ENCODE measurements around the gene EP400. TPM values are rescaled to one million over a fixed set of nuclear protein-coding genes. Genes with fewer than 3 reads are reported as not detected.

EP400 gene
- total and polyA plus RNA-seq, 2 of the 13 experiments (the other 11 are each of a cell fraction or from before 2014, with no cell fraction given), result 4.9 to 5.0 TPM

- Histone ChIP-seq H3K4me1 (ENCODE audit: insufficient read depth, low read length) (no peaks in the 10 kb centered on the region), H4K20me1 (ENCODE audit: insufficient read depth, low read length) (no peaks in the 10 kb centered on the region), H3K27me3 (ENCODE audit: control insufficient read depth in 1 of 2, insufficient read depth in 2 of 2, low read length in 2 of 2) (no peaks in the 10 kb centered on the region), H3K79me2 (ENCODE audit: insufficient read depth, low read length) (no peaks in the 10 kb centered on the region), H3K4me2 (ENCODE audit: low read depth, low read length) (no peak overlapping the region), H3K27ac (ENCODE audit: extremely low read length, insufficient read depth, low read length) (no peak overlapping the region), H3K9me3 (ENCODE audit: low read length) (no peaks in the 10 kb centered on the region), H2AFZ (ENCODE audit: low read length) (no peak overlapping the region), H3K36me3 (replicated peaks in 1 of 2; ENCODE audit: control insufficient read depth in 1 of 2, insufficient read depth in 2 of 2, low read length in 2 of 2) (peaks cover 38 to 66% of the 10 kb centered on the region in 2 experiments), H3K4me3 (replicated peaks in 1 of 3; ENCODE audit: insufficient read depth in 1 of 3, low read depth in 2 of 3, low read length in 3 of 3) (no peak overlapping the region), H3K9ac (ENCODE audit: insufficient read depth, low read depth, low read length) (no peak overlapping the region)
- no peak for TF ChIP-seq PPARG (CRISPR knock-in tag; conservative IDR thresholded peaks at IDR 0.05)
- TF ChIP-seq DNMT1 (CRISPR knock-in tag; IDR thresholded peaks at IDR 0.05), result no peak
- no peak for TF ChIP-seq SRSF9 (IDR thresholded peaks at IDR 0.05; ENCODE audit: borderline replicate concordance, insufficient read depth, low read depth, low read length, poor library complexity, severe bottlenecking)
- no peak for TF ChIP-seq MTA1 (CRISPR knock-in tag; IDR thresholded peaks at IDR 0.05; ENCODE audit: borderline replicate concordance)
- TF ChIP-seq HINFP (CRISPR knock-in tag; IDR thresholded peaks at IDR 0.05; ENCODE audit: low read depth), result no peak
- no peak for TF ChIP-seq ZNF883 (CRISPR knock-in tag; IDR thresholded peaks at IDR 0.05; ENCODE audit: not compliant biosample characterization)
- TF ChIP-seq THAP8 (CRISPR knock-in tag; IDR thresholded peaks at IDR 0.05; ENCODE audit: borderline replicate concordance), result no peak
- TF ChIP-seq DBP (CRISPR knock-in tag; IDR thresholded peaks at IDR 0.05; ENCODE audit: not compliant biosample characterization), result no peak
- no peak for TF ChIP-seq ZNF251 (CRISPR knock-in tag; IDR thresholded peaks at IDR 0.05)
- TF ChIP-seq CHD4 (IDR thresholded peaks at IDR 0.05; ENCODE audit: borderline replicate concordance, low read length), result no peak
- no peak for TF ChIP-seq THAP11 (CRISPR knock-in tag; IDR thresholded peaks at IDR 0.05)
- in situ Hi-C loops (cut with HindIII; ENCODE audit: extremely low pct_ligation_motif_present, low pct_unique_long_range_greater_than_20kb), result no loop called here
- ATAC-seq (no peak), DNase-seq (ENCODE audit: low spot score) (no peak), FAIRE-seq (no peak)
- POLR2A ChIA-PET, result no interaction called here
- CTCF ChIA-PET (ENCODE audit: low intra/inter-chr PET ratio, low total read pairs), result no interaction called here
- no TSS peak for BruUV-seq (replicated peaks)
- WGBS (ENCODE audit: low lambda C conversion rate), result 94% methylated on average over 16 of the region's 20 CpGs
- intact Hi-C loops (cut with micrococcal nuclease; ENCODE audit: unreplicated experiment), result no loop called here
These were observed 91.3 kb downstream of the EP400 start for GRCh38 chr12:132040906-132041606.
